Retinal pigment epithelial cell (primary cell): Measurements from ENCODE around the gene ABCB1.
A peak's percentile ranks its signal among the peaks of the same experiment; 100 is the strongest.

Experiments used
- DNase-seq: peaks from one replicate; pipeline ENCODE4 v3.0.0-alpha.2; 2010; ENCODE audit warnings: low read depth
- H3K4me3 ChIP-seq: 2 replicates; pipeline ENCODE4 v1.5.1; 2011; ENCODE audit warnings: mild to moderate bottlenecking, low read length, control low read depth, moderate library complexity
- CTCF ChIP-seq: conservative IDR thresholded peaks from 2 replicates; pipeline ENCODE4 v1.5.1; 2011; ENCODE audit warnings: low read depth, low read length, control low read depth, inconsistent platforms

ABCB1 gene

GRCh38 chr7:87624628-87625027 is 23.9 kb upstream of the ABCB1 start:
- peak; percentile 29 for TF ChIP-seq CTCF
- no peak for DNase-seq
- no peak overlapping the region for H3K4me3 ChIP-seq

- DNase-seq: no peak
- no peak for TF ChIP-seq CTCF
- no peak overlapping the region for H3K4me3 ChIP-seq
Measured at GRCh38 chr7:87615197-87615596, 14.5 kb upstream of the ABCB1 start.

- no peak for DNase-seq
- TF ChIP-seq CTCF: no peak
Measured at GRCh38 chr7:87609916-87610315, 9.2 kb upstream of the ABCB1 start.

GRCh38 chr7:87608431-87608830 is 7.7 kb upstream of the ABCB1 start:
- H3K4me3 ChIP-seq: no peak overlapping the region
- peak; percentile 19 for DNase-seq
- no peak for TF ChIP-seq CTCF

More at GRCh38 chr7:87609916-87610315, 9.2 kb upstream of the ABCB1 start:
- no peak overlapping the region for H3K4me3 ChIP-seq

GRCh38 chr7:87604264-87604663 is 3.6 kb upstream of the ABCB1 start:
- DNase-seq: no peak
- H3K4me3 ChIP-seq: no peak overlapping the region
- no peak for TF ChIP-seq CTCF

- no peak overlapping the region for H3K4me3 ChIP-seq
- no peak for DNase-seq
- no peak for TF ChIP-seq CTCF
Measured at GRCh38 chr7:87599336-87599735, 1.3 kb downstream of the ABCB1 start.

- TF ChIP-seq CTCF: no peak
- no peak overlapping the region for H3K4me3 ChIP-seq
- no peak for DNase-seq
Measured at GRCh38 chr7:87598234-87599009, 2.3 kb downstream of the ABCB1 start.
